Measurements from ENCODE around the gene CCNY. TPM values are rescaled to one million over a fixed set of nuclear protein-coding genes. Genes with fewer than 3 reads are reported as not detected.

The CCNY gene
- total and polyA plus RNA-seq, 2 of the 13 experiments (the other 11 are each of a cell fraction or from before 2014, with no cell fraction given) = 48.2 to 54.7 TPM

- TF ChIP-seq GMEB1 (CRISPR knock-in tag; IDR thresholded peaks at IDR 0.05; ENCODE audit: borderline replicate concordance) = peak; percentile 48; the same call in 1 of the 2 replicates
- no peak for TF ChIP-seq THAP7 (CRISPR knock-in tag; IDR thresholded peaks at IDR 0.05)
- TF ChIP-seq PAWR (CRISPR knock-in tag; IDR thresholded peaks at IDR 0.05; ENCODE audit: borderline replicate concordance) = 0 out of 2 replicates have a peak, but pooled peaks have one; percentile 45
- no peak for TF ChIP-seq ZSCAN21 (CRISPR knock-in tag; IDR thresholded peaks at IDR 0.05; ENCODE audit: borderline replicate concordance)
- TF ChIP-seq ZNF839 (CRISPR knock-in tag; IDR thresholded peaks at IDR 0.05; ENCODE audit: borderline replicate concordance) = no peak
- TF ChIP-seq HOXA3 (CRISPR knock-in tag; IDR thresholded peaks at IDR 0.05) = peak; percentile 47
- TF ChIP-seq RAD21 (CRISPR knock-in tag; IDR thresholded peaks at IDR 0.05) = 0 out of 2 replicates have a peak, but pooled peaks have one; percentile 8
- TF ChIP-seq ZNF547 (CRISPR knock-in tag; IDR thresholded peaks at IDR 0.05) = 0 out of 2 replicates have a peak, but pooled peaks have one; percentile 19
- TF ChIP-seq FOXP4 (CRISPR knock-in tag; IDR thresholded peaks at IDR 0.05) = no peak
- TF ChIP-seq ZFP82 (CRISPR knock-in tag; IDR thresholded peaks at IDR 0.05; ENCODE audit: borderline replicate concordance) = no peak
- no peak for TF ChIP-seq ZBTB40 (IDR thresholded peaks at IDR 0.05)
- peak; percentile 49; the same call in 1 of the 2 replicates for TF ChIP-seq ZBTB40 (CRISPR knock-in tag; IDR thresholded peaks at IDR 0.05)
- TF ChIP-seq ZNF678 (CRISPR knock-in tag; IDR thresholded peaks at IDR 0.05) = peak; percentile 66; the same call in 1 of the 2 replicates
- TF ChIP-seq ZNF720 (CRISPR knock-in tag; IDR thresholded peaks at IDR 0.05) = no peak
- TF ChIP-seq NCOA5 (CRISPR knock-in tag; IDR thresholded peaks at IDR 0.05) = no peak
- no peak for TF ChIP-seq SMAD9 (CRISPR knock-in tag; IDR thresholded peaks at IDR 0.05)
These were observed at the start of gene CCNY (continued) for GRCh38 chr10:35336084-35336831.

Measured in HepG2 (cell line).